GM18867 (cell line): ENCODE results near the gene OR52I2.
A peak's percentile ranks its signal among the peaks of the same experiment; 100 is the strongest.

Experiments
- ATAC-seq: cut with Tn5 transposase; IDR thresholded peaks from one replicate; pipeline ENCODE4 v1.9.1; 2021; ENCODE audit warnings: mild to moderate bottlenecking, moderate library complexity; ENCODE audit not compliant: unreplicated experiment

OR52I2 gene

DNA sequence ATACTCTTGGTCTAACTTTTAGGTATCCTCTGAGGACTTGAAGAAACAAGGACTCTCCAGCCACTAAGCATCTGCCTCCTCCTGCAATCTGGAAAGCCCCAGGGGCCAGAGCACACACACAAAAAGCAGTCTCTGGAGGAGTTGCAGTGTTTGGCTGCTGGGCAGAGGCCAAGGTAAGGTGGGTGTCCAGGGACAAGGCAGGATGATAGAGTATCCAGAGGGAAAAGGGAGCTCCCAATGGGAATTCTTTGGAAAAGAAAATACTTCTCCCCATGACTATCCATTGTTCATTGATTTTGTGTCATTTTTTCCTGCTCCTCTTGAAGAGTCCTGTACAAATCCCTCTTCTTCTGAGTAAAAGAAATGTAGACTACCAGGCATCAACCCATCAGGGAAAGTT lies at the start of gene OR52I2:
Gene OR52I2 (plus strand): TSS at position 301 of the 400 bp plus-strand sequence.
- no peak for ATAC-seq

DNA sequence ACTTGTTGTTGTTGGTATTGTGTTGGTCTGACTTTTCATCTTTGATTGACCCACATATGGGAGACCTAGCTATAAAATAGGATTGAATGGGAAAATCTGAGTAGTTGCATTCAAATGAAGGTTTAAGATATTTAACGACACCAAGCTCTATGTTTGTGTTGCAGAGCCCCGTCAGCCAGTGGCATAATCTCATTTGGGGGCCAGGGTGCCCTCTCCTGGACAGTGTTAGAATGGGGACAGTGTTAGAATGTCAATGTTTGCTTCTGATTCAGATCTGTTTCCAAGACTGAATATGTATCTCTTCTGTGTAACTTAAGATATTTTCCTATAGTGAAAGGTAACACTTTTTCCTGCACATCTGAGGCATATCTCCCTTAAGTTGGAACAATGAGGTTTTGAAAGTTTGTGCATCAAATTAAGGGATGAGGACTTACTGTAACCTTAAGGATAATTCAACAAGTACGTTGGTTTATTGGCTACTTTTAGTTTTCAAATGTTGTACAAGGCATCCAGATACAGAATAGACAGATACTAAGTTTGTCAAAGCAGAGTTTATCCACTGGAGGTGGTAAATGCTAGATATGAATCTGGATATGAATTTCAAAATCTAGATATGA lies 41.8 kb upstream of the OR52I2 start:
- ATAC-seq = peak; percentile 78

DNA sequence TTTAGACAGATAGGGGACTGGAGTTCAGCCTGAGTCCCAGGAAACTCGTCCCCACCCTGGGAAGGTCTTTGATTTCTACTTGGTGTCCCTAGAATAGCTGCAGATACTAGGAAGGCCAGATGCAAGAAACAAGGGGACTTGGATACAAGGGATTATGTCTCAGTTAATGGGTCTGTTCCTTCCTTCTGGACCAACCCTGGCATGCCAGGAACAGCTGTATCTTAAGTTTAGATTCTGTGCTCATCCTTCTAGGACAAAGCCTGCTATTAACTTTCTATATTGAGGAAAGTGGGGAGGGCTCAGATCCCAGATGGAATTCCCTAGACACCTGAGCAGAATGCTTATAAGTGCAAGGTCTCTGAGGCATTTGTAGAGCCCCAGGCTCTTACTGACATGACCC lies 40.5 kb upstream of the OR52I2 start:
- no peak for ATAC-seq

DNA sequence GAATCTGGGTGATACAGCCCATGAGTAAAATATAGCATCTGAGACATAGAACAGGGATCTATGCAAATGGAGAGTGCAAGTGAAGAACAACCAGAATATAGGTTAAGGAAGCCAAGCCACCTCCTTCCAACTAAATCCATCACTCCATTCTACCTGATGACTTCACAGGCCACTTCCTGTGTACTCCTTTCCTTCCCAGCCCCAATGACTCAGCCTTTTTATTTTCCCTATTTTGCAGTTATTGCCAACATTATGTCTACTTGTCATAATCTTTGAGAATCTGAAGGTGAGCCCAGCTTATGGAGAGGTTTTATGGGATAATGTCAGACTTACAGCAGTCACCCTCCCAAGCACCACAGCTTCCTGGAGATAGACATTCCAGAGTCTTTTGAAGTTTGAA lies 38.0 kb upstream of the OR52I2 start:
- no peak for ATAC-seq

DNA sequence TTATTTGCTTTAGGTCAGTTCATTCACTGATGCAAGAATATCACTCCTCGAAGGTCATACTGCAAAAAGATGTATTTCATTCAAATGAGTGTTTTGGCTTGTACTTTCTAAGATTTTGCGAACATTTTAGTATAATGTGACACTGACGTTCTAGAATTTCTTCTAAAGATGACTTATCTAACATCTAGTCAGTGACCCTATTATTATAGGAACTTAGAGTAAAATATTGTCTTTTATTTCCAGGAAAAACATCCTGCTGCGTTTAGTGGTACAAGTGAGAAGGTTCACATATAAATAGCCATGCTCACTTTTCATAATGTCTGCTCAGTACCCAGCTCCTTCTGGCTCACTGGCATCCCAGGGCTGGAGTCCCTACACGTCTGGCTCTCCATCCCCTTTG lies 36.7 kb upstream of the OR52I2 start, which contains the start of gene OR52M1:
Gene OR52M1 (plus strand): TSS at position 301 of the 400 bp plus-strand sequence. CDS start 0 bp downstream, at position 301.
- no peak for ATAC-seq

DNA sequence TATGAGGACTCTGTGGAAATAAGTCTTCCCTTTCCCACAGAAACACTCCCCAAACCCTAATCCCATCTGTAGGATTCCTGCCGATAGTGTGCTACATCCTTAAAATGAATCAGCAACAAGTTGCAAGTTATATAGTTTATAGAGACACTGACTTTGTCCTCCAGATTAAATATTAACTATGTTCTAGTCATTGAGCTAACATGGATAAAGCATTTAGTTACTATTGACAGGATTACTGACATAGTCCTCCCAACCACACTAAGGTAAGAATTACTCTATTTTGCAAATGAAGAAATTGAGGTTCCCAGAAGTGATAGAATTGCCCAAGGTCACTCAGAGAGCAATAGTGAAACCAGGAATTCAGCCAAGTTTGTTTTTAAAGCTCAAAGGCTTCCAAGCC lies 34.7 kb upstream of the OR52I2 start:
- ATAC-seq = no peak

DNA sequence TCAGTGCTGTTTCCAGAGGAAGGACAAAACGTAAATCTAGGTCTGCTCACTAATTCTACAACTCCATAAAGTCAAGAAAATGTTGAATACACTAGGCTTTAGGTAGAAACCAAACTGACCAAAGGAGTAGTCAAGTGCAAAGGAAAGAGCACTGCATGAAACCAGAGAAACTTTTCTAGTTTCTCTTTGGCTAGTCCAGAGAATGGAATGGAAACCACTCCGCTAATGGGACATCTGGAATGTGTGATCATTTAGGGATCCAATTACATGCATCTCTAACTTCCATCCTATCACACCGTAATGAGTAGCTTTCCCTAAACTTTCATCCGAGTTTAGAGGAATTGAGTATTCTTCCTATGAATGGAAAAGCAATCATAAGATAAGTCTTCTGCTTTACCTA lies 34.1 kb upstream of the OR52I2 start:
- no peak for ATAC-seq

DNA sequence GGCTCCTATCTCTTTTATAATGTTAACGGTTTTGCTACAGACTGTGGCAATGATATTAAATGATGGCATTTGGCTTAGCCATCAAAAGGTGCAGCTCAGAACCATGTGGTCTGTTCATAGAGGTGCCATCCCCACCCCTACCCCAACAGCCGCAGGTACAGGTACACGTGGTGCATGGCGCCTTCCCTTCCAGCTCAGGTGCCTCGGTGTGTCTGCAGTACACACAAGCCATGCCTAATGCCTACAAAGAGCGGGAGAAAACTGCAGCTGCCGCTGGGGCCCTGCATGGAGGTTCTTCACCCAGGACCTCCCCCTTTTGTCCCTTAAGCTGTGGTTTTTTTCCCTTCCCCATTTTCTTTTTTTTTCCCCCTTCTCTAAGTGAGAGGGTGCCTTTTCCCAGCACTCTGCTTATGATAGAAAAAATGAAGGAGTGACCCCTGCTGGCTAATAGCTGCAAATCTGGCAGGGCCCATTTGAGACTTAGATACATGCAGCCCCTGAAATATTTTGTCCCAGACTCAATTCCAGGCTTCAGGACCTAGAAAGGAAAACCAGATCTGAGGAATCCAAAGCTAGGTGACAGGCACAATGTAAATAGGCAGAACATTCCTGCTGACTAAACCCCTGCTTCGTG lies 30.1 kb upstream of the OR52I2 start:
- no peak for ATAC-seq

DNA sequence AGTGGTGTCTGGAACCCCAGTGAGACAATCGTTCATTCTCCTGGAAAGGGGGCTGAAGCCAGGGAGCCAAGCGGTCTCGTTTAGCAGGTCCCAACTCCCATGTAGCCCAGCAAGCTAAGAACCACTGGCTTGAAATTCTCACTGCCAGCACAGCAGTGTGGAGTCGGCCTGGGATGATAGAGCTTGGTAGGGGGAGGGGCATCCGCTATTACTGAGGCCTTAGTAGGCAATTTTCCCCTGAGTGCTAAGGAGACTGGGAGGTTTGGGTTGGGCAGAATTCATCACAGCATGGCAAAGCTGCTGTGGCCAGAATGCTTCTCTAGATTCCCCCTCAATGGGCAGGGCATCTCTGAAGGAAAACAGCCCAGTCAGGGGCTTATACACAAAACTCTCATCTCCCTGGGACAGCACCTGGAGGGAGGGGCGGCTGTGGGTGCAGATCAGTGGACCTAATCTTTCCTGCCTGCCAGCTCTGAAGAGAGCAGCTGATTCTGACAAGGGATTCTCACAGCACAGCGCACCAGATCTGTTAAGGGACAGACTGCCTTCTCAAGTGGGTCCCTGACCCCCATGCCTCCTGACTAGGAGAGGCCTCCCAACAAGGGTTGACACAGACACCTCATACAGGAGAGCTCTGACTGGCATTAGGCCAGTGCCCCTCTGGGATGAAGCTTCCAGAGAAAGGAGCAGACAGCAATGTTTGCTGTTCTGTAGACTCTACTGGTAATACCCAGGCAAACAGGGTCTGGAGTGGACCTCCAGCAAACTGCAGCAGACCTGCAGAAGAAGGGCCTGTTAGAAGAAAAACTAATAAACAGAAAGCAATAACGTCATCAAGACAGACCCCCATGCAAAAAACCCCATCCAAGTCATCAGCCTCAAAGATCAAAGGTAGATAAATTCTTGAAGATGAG lies 21.8 kb upstream of the OR52I2 start:
- no peak for ATAC-seq

DNA sequence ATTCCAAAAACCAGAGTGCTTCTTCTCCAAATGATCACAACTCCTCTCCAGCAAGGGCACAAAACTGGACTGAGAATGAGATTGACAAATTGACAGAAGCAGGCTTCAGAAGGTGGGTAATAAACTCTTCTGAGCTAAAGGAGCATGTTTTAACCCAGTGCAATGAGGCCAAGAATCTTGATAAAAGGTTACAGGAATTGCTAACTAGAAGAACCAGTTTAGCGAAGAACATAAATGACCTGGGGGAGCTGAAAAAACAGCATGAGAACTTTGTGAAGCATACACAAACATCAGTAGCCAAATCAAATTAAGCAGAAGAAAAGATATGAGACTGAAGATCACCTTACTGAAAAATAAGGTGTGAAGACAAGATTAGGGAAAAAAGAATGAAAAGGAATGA lies 21.1 kb upstream of the OR52I2 start:
- no peak for ATAC-seq

DNA sequence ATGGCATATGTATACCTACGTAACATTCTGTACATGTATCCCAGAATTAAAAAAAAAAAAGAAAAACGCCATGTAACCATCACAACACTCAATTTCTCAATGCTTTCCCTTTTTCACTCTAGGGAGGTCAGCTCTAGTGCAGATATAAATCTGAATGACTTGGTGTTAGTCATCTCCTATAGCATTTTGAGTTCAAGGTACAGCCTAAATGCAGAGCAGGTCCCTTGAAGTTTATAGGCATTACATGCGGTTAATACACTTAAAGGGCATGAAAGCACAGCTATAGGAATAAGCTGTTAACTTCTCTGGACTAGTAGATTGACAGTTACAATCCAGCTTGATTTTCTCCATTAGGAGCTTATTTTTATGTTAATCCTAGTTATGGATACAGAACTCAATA lies 16.2 kb upstream of the OR52I2 start:
- ATAC-seq = no peak

DNA sequence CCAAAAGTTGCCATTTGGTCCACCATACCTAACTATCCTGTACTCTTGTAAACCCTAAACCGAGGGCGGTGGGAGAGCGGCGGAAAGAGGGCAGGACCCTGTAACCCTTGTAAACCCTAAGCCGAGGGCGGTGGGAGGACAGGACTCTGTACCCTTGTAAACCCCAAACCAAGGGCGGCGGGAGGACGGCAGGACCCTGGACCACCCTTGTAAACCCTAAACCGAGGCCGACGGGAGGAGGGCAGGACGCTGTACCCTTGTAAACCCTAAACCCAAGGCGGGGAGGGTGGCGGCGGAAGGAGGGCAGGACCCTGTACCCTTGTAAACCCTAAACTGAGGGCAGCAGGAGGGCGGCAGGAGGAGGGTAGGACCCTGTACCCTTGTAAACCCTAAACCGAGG lies 12.5 kb upstream of the OR52I2 start:
- no peak for ATAC-seq

DNA sequence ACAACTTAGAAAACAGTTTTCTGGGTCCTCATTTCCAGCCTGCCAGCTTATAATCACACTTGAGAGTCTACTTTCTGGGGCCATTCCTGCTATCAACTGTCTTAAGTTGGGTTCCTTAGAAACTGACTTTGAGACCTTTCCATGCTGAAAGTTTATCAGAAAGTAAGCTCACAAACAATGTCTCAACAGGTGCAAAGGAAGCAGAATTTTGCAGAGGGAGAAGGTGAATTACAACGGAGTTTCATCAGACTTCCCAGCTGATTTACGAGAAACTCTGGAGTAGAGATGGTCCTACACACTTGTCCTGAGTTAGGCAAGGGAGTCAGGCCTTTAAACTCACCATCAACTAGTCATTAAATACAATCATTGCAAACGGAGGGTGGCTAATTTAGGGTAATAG lies 4.7 kb upstream of the OR52I2 start:
- ATAC-seq = no peak

DNA sequence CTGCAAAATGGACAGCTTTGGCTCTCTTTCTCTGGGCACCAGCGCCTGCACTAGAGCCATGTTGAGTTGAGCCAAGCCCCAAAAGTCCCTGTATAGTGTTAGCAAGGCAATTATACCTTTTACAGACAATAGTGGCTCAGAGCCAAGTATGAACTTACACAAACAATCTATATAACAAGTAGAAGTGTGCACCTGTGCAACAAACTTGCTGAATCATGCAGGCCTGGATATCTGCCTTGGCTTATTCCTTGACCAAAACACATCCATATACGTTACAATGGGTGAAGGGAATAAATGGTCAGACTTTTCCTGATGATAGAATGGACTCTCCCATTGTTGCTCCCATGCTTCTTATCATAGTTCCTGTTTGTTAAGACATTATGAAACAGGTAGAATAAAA lies 3.8 kb upstream of the OR52I2 start:
- ATAC-seq = no peak

DNA sequence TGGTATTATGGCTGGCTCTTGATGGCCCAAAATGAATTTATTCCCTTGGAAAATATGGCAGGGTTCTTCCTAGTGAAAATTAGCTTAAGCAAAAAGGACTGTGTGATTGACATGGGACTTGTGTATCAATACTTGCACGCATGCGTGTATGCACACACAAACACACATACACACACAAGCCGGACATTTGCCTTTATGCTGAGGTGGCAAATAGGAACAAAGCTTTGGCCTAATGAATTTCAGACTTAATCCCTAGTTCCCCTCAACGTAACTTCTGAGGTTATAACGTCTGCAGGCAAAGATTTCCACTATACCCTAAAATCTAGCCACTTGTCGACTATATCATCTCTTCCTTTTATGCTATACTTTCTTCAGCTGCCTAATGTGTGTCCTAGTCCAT lies 2.9 kb upstream of the OR52I2 start:
- ATAC-seq = no peak

DNA sequence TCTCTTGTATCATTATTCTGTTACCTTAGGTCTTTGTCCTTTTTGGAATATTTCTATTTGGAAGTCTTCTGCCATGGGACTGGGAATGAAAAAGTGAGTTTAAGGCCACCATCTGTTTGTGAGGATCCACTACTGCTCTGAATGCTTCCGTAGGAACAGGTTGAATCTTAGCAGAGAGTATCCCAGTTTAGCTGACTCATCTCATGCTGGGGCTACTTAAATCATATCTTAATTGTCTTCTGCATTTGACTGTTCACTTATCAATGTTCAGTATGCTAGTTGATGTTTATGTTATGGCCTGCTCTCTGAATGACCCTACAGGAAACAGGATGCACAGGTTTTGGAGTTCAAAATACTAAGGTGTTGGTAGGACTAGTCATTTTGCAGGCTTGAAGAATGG lies 1.4 kb upstream of the OR52I2 start:
- no peak for ATAC-seq

DNA sequence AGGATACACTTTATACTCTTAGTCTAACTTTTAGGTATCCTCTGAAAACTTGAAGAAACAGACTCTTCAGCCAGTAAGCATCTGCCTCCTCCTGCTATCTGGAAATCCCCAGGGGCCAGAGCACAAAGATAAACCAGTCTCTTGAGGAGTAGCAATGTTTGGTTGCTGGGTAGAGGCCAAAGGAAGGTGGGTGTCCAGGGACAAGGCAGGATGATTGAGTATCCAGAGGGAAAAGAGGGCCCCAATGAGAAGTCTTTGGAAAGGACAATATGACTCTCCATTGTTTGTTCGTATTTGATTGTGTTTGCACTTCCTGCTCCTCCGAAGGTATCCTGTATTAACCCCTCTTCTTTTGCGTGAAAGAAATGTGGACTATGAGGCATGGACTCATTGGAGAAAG lies 7.5 kb downstream of the OR52I2 start:
- ATAC-seq = no peak

DNA sequence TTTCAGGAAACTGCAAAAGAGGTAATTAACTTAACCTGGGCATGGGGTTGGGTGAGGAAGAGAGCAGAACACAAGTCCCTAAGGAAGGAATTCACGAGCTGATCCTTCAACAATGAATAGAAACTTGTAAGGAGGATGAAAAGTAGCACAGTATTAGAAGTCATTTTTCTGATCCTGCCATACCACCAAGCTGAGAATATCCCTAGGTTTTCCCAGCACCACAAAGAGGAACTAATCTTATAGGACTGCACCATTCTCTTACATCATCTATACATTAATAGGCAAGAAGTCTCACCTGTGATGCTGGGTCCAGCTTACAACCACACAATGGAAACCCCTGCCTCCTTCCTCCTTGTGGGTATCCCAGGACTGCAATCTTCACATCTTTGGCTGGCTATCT lies 12.2 kb downstream of the OR52I2 start, which contains the start of gene OR52I1:
Gene OR52I1 (plus strand): TSS at position 301 of the 400 bp plus-strand sequence. CDS start 0 bp downstream, at position 301.
- no peak for ATAC-seq

DNA sequence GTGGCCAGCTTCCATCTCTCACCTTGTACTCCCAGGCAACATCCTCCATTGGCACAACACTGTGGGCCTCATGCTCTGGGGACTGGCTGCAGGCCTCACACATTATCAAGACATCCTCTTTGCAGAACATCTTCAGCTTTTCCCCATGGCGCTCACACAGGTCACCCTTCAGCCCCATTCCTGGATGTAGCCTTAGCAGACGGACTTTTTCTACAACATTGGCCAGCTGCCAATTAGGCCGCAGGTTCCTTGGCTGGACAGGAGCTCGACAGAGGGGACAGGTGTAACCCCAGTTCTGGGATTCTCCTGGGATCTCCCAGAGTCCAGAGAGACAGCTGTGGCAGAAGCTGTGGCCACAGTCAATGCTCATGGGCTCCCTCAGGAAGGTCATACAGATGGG lies 23.5 kb downstream of the OR52I2 start:
- ATAC-seq = no peak

DNA sequence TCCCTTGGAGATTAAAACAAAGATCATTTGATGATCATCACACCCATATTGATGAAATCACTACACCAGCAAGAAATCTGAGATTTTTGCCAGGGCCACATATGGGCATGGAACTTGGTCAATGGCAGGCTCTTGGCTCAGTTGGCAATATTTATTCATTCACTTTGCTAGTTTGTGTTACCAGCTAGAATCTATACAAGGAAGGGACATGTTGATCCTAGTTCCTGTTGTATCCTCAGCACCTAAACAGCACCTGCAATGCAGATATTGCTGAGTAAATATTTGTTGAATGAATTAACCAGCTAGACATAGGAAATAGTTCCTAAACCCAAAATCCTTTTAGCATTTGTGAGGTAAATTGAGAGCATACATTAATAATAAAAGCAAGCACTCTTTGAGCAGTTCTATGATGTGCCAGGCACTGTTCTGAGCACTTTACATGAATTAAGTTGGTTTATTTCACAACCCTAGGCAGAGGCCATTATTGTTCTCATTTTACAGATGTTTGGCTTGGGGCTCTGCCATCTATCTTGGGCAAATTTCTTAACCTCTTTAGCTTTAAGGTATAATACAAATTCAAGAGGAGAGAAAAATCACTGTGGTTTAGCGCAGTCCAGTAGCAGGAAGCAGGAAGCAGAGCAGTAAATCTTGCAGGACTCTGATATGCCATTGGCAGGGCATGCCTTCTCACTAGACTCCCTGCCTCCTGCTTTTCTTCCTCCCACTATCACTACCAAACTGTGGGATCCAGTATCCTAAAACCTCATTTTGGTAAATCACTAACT lies 24.9 kb downstream of the OR52I2 start:
- no peak for ATAC-seq

DNA sequence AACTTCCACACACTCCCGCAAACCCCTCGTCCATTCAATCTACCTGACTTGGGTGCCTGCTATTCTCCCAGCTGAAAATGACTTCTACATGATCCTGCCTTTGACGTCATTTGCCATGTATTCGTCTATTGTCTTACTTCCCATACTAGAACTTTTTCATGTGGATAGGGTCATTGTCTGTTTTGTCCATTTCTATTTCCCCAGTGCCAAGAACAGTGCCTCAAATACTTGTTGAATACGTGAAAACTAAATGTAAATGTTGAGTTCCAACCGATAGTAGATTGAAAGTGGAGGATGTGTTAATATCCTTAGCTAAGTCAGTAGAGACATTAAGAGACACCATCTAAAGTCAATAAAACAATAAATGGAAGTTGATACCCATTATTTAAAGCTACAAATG lies 25.6 kb downstream of the OR52I2 start:
- ATAC-seq = no peak
